ENCODE data around the gene ARRDC1.
A peak's percentile ranks its signal among the peaks of the same experiment; 100 is the strongest.
"Not testable (repeated sequence)": the region's sequence is repeated elsewhere in the genome, so short reads cannot be mapped to it uniquely, and the experiment has no call there.

ARRDC1 gene

GRCh38 chr9:137614631-137615386, 9.3 kb downstream of the ARRDC1 start:
- DNase-seq = no peak

- no peak for DNase-seq
Measured at GRCh38 chr9:137615387-137615871, 9.9 kb downstream of the ARRDC1 start.

- peak; percentile 96 for DNase-seq
Measured at GRCh38 chr9:137618105-137619067, 12.9 kb downstream of the ARRDC1 start, which contains the start of gene EHMT1. Gene EHMT1, plus strand, starts transcription at chr9:137619005. Its CDS starts 24 bp downstream, at chr9:137619029.

GRCh38 chr9:137619240-137620047, 14.0 kb downstream of the ARRDC1 start:
- no peak for DNase-seq

- no peak for DNase-seq
Measured at GRCh38 chr9:137620048-137620405, 14.5 kb downstream of the ARRDC1 start.

GRCh38 chr9:137620581-137620980, 15.1 kb downstream of the ARRDC1 start:
- DNase-seq = no peak

- DNase-seq = no peak
Measured at GRCh38 chr9:137621131-137621757, 15.8 kb downstream of the ARRDC1 start.

- not testable (repeated sequence) for DNase-seq
Measured at GRCh38 chr9:137622211-137622610, 16.7 kb downstream of the ARRDC1 start.

- no peak for DNase-seq
Measured at GRCh38 chr9:137626464-137626863, 21.0 kb downstream of the ARRDC1 start.

- not testable (repeated sequence) for DNase-seq
Measured at GRCh38 chr9:137627406-137627805, 21.9 kb downstream of the ARRDC1 start.

GRCh38 chr9:137630126-137630525, 24.6 kb downstream of the ARRDC1 start:
- DNase-seq = no peak

- DNase-seq = no peak
Measured at GRCh38 chr9:137630679-137631078, 25.2 kb downstream of the ARRDC1 start.

- DNase-seq = no peak
Measured at GRCh38 chr9:137631345-137632229, 26.1 kb downstream of the ARRDC1 start.

GRCh38 chr9:137632230-137633161, 27.0 kb downstream of the ARRDC1 start:
- no peak for DNase-seq

GRCh38 chr9:137634016-137634415, 28.5 kb downstream of the ARRDC1 start:
- DNase-seq = no peak

GRCh38 chr9:137638680-137639079, 33.2 kb downstream of the ARRDC1 start:
- DNase-seq = no peak

- DNase-seq = no peak
Measured at GRCh38 chr9:137639303-137640051, 34.0 kb downstream of the ARRDC1 start.

GRCh38 chr9:137640862-137641261, 35.4 kb downstream of the ARRDC1 start:
- DNase-seq = no peak

- no peak for DNase-seq
Measured at GRCh38 chr9:137642118-137642601, 36.7 kb downstream of the ARRDC1 start.
